Transverse colon (tissue), 4 donors: ENCODE measurements around the gene JAGN1.

Source experiments
- EP300 ChIP-seq: sonication (generic); formaldehyde crosslinking; IDR thresholded peaks from one replicate; pipeline ENCODE4 v1.6.1; 2017; ENCODE audit warnings: antibody characterized with exemption, low read depth
- POLR2A ChIP-seq: fragments of 450-650 bp; IDR thresholded peaks from one replicate; pipeline ENCODE4 v1.6.1; 2016; ENCODE audit warnings: antibody characterized with exemption, mild to moderate bottlenecking, moderate library complexity
- POLR2AphosphoS5 ChIP-seq, 3 donors: sonication (generic); formaldehyde crosslinking; IDR thresholded peaks; one replicate each; pipeline ENCODE4 v1.6.1; 2016; ENCODE audit warnings: antibody characterized with exemption in 3 of 3
- TF ChIP-seq, protein P1 (sequence below), 5 experiments: fragments of 200-600 bp in 3 of 5; fragments of 450-650 bp in 2 of 5; sonication (generic) in 3 of 5; IDR thresholded peaks; 1 replicate in 2 of 5; 2 replicates in 3 of 5; pipeline ENCODE4 v1.5.1; 2016 to 2017; ENCODE audit warnings: antibody characterized with exemption in 5 of 5, inconsistent platforms in 3 of 5, mild to moderate bottlenecking in 2 of 5, moderate library complexity in 1 of 5

GRCh38 chr3:9863058-9863772, 27.2 kb upstream of the JAGN1 start:
- TF ChIP-seq, protein P1, sequence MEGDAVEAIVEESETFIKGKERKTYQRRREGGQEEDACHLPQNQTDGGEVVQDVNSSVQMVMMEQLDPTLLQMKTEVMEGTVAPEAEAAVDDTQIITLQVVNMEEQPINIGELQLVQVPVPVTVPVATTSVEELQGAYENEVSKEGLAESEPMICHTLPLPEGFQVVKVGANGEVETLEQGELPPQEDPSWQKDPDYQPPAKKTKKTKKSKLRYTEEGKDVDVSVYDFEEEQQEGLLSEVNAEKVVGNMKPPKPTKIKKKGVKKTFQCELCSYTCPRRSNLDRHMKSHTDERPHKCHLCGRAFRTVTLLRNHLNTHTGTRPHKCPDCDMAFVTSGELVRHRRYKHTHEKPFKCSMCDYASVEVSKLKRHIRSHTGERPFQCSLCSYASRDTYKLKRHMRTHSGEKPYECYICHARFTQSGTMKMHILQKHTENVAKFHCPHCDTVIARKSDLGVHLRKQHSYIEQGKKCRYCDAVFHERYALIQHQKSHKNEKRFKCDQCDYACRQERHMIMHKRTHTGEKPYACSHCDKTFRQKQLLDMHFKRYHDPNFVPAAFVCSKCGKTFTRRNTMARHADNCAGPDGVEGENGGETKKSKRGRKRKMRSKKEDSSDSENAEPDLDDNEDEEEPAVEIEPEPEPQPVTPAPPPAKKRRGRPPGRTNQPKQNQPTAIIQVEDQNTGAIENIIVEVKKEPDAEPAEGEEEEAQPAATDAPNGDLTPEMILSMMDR (IDR thresholded peaks at IDR 0.05) = no peak
- TF ChIP-seq EP300 (no peak), POLR2A (no peak), POLR2AphosphoS5 (IDR thresholded peaks at IDR 0.05) (no peak)
